ENCODE results near the gene CHAD.
"Not testable (repeated sequence)": the region's sequence is repeated elsewhere in the genome, so short reads cannot be mapped to it uniquely, and the experiment has no call there.

The CHAD gene

DNA sequence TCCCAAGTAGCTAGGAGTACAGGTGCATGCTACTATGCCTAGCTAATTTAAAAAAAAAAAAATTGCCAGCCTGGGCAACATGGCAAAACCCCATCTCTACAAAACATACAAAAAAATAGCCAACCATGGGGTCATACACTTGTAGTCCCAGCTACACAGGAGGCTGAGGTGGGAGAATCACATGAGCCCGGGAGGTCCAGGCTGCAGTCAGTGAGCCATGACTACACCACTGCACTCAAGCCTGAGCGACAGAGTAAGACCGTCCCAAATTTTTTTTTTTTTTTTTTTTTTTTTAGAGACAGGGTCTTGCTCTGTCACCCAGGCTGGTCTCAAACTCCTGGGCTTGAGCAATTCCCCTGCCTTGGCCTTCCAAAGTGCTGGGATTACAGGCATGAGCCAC, 14.8 kb downstream of the CHAD start:
- DNase-seq: no peak

DNA sequence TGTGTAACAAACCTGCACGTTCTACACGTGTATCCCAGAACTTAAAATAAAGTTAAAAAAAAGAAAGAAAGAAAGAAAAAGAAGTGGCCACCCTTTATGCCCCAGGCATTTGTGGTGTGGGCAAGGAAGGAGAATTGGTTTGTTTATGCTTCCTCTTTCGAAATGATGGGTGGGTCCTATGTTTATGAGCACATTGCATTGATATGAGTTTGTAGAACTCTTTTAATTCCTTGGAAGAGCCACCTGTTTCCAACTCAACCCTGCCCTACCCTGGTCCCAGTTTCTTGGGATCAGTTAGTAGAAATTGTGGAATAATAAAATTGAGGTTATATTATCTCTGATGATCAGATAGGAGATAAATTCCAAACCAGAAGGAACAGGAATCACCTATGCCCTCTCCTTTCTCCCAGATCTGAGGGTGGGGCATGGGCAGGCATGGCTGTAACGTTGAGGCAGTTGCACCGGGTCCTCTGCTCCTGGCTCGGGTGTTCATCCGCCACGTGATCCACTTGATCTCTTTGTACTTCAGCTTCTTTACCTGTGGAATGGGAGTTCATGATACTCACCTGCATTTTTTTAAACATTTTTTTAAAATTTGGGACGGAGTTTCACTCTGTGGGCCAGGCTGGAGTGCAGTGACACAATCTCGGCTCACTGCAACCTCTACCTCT, 15.9 kb downstream of the CHAD start:
- DNase-seq: peak; percentile 44 to 59 (median 52)

DNA sequence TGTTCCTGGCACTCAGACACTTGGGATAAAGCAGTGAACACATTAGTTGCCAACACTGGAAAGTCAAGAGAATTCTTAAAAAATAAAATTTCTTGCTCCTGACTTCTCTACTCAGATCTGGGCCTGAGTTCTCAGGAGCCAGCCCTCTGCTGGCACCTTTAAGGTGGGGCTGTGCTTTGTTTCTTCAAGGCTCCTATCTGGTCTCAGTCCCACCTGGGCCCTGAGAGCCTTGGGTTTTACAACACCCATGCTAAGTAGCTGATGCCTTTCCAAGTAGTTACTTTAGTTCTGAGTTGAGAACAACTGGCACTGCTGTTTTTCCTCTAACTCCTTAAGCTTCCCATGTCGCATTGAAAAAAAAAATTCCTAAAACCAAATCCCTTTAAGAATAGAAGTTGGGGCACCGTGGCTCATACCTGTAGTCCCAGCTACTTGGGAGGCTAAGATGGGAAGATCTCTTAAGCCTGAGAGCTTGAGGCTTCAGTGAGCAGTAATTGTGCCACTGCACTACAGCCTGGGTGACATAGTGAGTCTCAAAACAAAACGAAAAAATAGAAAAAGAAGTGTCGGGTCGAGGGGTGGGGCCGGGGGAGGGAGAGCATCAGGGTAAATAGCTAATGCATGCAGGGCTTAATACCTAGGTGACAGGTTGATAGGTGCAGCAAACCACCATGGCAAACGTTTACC, 16.6 kb downstream of the CHAD start:
- DNase-seq: no peak

DNA sequence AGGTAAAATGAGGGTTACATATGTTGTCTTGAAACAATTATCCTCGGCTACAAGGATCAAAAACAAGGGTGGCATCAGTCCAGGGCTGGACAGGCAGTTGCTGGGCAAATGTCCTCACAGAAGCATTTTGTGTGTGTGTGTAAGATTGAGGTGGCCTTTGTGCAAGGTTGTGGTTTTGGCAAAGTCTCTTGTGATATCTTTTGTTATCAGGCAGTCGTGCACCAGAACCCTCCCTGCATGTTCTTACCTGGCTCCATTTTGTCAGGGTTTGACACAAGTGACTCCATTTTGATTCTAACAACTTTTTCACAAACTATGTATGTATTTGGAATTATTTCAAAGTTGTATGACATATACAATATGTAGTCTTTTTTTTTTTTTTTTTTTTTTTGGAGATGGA, 20.0 kb downstream of the CHAD start:
- no peak for DNase-seq

DNA sequence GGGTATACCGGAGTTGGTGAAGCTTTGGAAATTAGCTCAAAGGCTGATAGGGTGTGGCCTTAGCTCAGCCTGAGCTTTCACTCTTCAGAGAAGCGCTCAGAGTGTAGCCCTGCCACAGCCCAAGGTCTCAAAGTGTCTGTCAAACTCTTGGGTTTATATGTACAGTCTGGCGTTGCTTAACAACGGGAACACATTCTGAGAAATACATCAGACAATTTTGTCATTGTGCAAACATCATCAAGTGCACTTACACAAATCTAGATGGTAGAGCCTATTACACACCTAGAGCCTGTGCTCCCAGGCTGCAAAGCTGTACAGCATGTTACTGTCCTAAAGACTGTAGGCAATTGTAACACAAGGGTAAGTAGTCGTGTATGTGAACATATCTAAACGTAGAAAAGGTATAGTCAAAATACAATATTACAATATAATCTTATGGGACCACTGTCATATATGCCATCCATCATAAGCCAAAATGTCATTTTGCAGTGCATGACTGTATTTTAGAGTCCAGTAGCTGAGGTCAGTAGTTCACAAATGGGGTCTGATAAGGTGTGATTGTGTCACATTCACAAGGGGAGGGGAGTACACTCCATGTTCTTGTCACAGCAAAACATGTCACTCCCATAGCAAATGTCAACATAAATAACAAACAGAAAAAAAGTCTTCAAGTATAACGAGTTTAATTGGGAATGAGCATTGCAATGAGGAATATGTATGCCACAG, 20.6 kb downstream of the CHAD start:
- DNase-seq: no peak

DNA sequence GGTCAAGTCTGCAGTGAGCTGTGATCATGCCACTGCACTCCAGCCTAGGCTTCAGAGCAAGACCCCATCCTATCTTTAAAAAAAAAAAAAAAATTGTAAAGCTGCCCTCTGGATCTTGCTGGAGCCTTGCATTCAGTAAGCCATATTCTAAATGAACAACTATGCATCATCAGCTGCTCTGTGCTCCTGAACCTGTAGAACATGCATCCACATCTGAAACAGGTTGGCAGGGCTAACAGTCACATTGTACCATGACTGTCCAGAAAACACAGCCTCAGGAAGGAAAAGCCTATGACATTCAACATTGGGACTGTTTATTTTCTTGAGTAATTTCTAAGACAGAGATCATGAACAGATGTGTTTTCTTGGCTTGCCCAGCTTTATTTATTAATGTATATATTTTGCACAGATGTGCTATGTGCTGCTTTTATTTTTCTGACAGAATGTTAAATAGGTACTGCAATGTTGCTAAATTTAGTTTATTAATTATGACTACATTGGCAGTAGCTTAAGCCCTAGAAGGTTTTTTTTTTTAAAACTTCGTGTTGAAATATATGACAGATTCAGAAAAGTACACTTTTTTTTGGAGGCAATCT, 22.9 kb downstream of the CHAD start:
- DNase-seq: no peak

DNA sequence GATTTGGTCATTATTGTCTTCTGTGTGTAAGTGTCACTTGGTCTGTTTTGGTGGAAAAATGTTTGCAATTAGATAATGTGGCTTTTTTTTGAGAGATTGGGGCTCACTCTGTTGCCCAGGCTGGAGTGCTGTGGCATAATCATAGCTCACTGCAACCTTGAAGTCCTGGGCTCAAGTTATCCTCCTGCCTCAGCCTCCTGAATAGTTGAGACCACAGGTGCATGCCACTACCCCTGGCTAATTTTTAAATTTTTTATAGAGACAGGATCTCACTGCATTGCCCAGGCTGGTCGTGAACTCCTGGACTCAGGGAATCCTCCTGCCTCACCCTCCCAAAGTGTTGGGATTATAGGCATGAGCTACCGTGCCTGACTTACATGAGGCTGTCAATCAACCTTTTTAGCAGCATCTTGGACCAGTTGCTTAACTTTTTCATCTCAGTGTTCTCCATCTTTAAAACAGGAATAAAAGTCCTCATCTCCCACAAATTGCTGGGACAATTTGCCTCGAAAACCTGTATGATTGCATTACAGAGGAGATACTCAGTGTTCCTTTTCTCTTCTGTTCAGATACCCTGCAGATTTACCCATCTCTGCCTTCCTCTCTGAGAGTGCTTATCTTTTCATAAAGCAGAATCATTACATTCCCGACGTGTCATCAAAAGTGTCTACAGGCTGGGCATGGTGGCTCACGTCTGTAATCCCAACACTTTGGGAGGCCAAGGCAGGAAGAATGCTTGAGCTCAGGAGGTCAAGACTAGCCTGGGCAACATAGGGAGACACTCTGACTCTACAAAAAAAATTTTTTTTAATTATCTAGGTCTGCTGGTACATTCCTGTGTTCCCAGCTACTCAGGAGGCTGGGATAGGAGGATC, 23.6 kb downstream of the CHAD start:
- no peak for DNase-seq

DNA sequence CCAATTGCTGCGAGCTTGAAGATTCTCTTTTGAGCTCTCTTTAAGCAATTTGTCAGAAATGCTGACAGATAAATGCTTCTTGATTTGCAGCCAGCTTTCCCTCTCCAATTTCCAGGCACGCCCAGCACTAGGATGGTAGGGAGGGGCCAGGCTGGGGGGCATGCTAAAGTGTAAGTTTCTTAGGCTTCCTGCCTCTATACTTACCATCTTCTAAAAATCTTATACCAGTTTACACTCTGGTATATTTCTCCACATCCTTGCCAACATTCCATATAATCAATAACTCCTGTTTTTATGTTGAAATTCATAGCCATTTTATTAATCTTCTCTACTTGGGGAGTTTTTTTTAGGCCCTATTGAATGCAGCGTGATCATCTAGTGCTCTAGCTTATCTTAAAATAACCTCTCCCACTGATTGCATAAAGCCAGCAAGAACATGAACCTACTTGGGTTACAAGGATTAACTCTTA, 25.1 kb downstream of the CHAD start:
- no peak for DNase-seq

DNA sequence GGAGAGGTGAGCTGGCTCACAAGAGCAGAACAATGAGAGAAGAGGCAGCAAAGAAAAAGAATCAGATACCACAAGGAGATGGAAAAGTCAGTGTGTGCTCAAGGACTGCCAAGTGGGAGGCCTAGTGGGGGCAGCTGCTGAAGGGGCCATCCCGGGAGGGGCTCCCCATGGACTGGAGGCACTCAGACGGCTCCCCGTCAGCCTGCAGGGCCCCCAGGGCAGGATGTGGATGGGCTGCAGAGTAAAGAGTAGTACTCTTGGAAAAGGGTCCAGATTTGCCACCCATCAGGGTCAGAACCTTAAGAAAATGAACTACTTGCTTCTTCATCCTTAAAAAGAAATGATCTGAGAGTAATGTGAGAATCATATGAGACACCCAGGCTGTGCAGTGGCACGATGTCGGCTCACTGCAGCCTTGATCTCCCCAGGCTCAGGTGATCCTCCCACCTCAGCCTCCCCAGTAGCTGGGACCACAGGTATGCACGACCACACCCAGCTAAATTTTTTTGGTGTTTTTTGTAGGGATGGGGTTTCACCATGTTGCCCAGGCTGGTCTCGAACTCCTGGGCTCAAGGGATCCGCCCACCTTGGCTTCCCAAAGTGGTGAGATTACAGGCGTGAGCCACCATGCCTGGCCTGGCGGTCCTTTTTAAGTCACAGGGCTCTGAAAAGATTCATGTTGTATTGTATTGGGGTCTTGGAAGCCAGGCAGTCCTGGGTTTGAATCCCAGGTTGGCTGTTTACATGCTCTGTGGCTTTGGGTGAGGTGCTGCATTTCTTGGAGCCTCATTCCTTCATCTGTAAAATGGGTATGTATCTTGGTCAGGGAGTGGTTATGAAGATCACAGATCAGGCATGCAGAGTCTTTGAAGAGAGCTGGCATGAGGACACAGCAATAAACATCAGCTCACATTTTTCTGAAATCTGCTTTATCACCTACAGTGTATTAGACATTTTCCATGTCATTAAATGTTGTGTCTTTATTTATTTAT, 27.5 kb downstream of the CHAD start:
- DNase-seq: no peak

DNA sequence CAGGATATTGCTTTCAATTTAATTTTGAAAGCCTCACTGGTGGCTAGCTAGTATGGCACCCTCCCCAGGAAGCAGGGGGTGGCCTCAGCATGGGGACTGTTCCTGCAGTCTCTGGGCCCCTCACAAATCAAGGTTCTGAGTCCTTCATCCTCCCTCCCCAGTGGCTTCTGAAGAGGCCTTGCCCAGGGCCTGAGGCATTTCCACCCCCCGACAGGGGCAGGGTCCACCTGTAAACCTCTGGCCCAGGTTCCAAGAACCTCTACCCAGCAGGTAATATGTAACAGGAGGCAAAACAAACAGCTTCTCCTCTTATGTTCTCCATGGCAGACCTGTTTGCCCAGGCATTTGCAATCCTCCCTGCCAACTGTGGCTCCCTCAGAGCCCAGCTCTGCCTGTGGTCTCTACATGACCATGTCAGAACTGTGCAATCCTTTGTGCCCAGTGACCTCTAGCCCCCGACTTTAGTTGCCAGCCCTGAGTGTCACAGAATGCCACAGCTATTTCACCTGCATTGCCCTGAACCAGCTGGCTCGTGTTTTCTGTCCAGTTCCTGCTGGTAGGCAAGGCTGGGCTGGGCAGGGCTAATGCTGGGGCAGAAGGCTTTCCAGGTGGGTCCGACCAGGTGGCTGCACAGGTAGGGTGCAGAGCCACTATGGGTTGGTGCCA, 28.4 kb downstream of the CHAD start:
- DNase-seq: no peak

DNA sequence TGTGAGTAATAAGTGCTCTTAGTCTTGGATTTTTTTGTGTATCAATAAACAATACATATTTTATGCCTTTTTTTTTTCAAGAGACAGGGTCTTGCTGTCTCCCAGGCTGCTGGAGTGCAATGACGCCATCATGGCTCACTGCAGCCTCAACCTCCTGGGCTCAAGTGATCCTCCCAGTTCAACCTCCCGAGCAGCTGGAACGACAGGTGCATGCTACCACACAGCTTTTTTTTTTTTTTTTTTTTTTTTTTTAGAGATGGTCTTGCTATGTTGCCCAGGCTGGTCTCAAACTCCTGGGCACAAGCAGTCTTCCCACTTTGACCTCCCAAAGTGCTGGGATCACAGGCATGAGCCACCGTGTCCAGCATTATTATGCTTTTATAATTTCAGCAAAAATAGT, 29.7 kb downstream of the CHAD start:
- DNase-seq: no peak

DNA sequence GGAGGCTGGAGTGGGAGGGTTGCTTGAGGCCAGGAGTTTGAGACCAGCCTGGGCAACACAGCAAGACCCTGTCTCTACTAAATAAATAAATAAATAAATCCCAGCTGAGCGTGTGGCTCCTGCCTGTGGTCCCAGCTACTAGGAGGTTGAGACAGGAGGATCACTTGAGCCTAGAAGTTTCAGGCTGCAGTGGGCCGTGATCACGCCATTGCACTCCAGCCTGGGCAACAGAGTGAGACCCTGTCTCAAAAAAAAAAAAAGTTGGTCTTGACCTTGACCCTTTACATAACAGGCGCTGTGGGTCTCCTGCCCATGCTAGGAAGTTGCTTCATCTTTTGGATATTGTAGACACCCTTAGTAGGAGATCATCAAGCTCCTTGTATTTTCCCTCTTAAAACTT, 31.3 kb downstream of the CHAD start:
- DNase-seq: no peak

DNA sequence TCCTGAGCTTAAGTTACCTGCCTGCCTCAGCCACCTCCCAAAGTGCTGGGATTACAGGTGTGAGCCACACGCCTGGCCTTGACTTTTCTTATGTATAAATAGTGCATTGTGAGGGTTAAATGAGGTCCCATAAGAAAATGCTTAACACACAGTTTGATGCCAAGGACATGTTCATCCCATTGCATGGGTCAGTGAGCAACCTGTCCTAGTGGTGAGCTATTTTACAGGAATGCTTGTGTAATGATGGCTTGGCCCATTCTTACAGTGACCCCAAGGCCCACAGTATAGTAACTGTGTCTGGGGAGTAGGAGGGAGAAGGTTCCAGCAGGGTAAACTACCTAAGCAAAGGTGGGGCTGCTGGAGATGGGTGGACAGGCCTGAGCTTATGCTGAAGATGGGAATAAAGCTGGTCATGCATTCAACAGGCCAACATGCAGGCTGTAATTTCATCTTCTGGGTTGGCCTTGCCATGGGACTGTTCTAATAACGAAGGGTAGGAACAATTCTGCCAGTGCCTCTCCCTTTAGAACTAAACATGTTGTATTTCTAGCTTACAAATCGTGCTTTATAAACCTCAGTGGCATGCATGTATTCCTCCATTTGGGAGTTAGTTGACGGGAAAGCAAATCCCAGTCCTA, 36.4 kb downstream of the CHAD start:
- DNase-seq: no peak

DNA sequence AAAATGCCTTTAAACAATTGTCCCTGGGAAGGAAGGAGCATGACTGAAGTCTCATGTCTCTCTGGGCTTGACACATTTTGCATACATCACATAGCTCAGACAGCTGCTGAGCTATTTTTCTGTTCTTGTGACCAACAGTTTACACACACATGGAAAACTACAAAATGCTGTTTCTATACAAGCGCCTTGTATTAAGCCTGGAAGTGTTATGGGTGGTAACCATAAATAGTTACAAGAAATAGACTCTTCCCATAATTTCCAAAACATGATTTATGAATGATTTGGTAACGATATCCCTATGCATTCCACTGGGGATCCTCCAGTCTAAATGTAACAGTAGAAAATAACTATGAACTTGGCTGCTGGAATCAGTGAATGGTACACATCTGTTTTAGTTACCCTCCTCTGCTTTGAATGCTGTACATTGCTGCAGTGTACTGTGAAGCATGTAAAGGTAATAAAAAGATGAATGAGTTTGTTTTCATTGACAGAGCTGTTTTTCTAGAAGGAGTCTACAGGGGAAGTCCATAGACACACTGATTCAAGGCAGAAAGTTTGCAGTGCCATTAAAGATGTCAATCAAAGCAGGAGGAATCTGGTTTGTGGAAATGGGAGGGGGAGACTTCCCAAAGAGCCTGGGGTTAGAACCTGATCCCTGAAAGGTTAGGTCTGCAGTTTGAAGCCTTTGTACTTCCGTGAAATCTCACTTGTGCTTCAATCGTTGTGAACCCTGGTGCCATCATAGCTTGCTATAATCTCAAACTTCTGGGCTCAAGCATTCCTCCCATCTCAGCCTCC, 37.7 kb downstream of the CHAD start:
- DNase-seq: no peak

DNA sequence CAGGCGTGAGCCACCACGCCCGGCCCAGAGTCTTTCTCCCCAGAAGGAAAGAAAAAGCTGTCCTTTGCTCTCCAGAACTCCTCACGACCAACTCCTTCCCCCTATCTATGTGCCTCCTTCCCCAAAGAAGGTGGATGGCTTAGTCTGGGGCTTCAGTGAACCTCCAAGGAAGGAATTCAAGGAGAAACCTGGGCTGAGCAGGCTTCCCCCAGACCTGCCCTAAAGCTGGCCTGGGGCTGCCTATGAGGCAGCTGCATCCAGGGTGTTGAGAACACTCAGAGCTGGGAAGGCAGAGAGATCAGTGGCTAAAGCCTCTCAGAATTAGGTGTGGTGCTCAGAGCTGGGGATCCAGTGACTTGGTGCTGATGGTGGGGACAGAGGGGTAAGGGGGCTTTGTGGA, 38.9 kb downstream of the CHAD start:
- DNase-seq: no peak

DNA sequence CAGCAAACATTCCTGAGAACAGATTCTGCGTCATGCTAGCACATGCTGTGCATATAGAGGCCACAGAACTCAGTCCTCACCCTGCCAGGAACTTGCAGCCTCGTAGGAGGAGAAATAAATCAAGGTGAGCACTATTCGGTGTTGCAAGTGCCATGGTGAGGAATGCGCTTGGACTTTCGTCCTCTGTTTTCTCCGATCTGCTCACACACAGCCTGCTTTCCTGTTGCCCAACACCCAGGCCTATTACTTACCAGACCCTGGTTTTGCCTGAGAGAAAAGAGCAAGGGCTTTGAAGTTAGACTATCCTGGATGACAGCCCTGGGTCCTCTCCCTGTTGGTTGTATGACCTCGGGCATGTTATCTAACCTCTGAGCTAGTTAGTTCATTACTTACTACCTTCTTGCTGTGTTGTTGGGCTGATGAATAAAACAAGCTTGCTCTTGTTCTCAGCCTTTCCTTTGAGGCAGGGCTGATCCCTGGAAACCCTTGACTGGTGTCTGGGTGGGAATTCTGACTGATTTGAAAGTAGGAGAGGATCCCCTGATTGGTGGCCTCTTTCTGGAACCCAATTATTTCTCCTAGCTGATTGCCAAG, 39.8 kb downstream of the CHAD start:
- no peak for DNase-seq

DNA sequence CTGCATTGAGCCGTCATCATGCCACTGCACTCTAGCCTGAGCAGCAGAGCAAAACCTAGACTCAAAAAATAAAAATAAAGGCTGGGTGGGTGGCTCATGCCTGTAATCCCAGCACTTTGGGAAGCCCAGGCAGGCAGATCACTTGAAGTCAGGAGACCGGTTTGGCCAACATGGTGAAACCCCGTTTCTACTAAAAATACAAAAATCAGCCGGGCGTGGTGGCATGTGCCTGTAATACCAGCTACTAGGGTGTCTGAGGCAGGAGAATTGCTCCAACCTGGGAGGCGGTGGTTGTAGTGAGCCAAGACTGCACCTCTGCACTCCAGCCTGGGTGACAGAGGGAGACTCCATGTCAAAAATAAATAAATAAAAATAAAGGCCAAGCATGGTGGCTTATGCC, 40.6 kb downstream of the CHAD start:
- DNase-seq: not testable (repeated sequence)

DNA sequence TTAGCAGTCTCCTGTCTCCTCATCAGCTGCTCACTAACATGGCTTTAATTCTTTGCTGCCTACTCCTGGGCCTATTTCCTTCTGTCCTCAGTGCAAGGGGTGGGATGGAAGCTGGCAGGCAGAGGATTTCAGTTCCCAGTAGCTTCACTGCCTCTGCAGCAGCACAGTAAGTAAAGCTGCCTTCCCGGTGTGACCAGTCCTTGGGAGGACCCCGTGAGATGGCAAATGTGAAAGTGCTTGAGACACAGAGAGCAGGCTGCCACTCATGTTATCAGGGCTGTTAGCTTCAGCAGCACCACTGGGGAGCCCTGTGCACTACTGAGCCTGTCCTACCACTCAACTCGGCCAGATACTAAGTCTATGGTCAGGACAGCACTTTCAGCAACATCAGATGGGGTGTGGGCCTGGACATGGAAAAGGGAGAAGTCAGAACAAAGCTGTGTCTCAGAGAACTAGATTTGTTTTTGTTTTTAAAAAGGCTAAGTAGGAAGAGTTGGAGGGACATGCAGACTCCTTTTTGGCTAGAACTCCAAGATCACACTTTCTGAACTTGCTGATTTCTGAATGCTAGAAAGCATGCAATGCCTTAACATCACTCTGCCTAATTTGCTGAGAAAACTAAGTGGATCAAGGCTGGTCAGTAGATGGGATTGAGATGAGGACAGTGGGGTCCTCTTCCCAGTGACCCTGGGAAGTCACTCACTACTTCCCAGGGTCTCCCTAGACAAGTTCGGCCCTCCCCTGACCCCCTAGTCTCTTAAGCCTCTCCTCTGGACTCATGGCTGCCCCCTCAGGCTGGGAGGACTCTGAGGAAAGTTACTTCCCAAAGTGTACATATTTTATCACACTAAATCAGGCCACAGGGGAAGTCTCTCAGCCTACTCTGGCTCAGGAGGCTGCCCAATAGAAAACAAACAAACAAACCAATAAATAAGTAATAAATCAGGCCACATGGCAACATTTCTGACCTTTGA, 41.6 kb downstream of the CHAD start:
- DNase-seq: peak; percentile 57 to 69 (median 59)
